GM18861 (cell line): ENCODE results near the gene RBMXL3.

ENCODE experiments used
- ATAC-seq: cut with Tn5 transposase; IDR thresholded peaks from one replicate; pipeline ENCODE4 v1.9.1; 2021; ENCODE audit not compliant: unreplicated experiment

The RBMXL3 gene

GRCh38 chrX:115233497-115234455 is 44.6 kb downstream of the RBMXL3 start, which contains the start of gene LRCH2:
LRCH2 (minus strand) TSS chrX:115234096; CDS start chrX:115234041, 55 bp downstream.
- ATAC-seq = no peak

GRCh38 chrX:115234461-115234860 is 45.3 kb downstream of the RBMXL3 start:
- ATAC-seq = no peak

- no peak for ATAC-seq
These were observed 47.4 kb downstream of the RBMXL3 start for GRCh38 chrX:115236560-115236959.

GRCh38 chrX:115237056-115237455 is 47.8 kb downstream of the RBMXL3 start:
- no peak for ATAC-seq
